ENCODE measurements around the gene GAREM2. TPM values are rescaled to one million over a fixed set of nuclear protein-coding genes. Genes with fewer than 3 reads are reported as not detected.

The GAREM2 gene
- total and polyA plus RNA-seq, 2 experiments from 2014 or later, result 0.84 to 1.6 TPM

- no peak for DNase-seq (ENCODE audit: low read depth in 1 of 2, low spot score in 1 of 2)
- Histone ChIP-seq H3K9me3 (ENCODE audit: low read depth) (no peaks in the 10 kb centered on the region), H3K4me3 (no peak overlapping the region), H3K27ac (no peak overlapping the region), H3K36me3 (no peaks in the 10 kb centered on the region), H3K27me3 (peaks cover 46% of the 10 kb centered on the region), H3K4me1 (ENCODE audit: low read depth) (peaks cover 6% of the 10 kb centered on the region)
- no peak for TF ChIP-seq CTCF (IDR thresholded peaks at IDR 0.05; ENCODE audit: low read depth, low read length)
Observed at GRCh38 chr2:26170795-26171194, 2.1 kb upstream of the GAREM2 start.

DNA sequence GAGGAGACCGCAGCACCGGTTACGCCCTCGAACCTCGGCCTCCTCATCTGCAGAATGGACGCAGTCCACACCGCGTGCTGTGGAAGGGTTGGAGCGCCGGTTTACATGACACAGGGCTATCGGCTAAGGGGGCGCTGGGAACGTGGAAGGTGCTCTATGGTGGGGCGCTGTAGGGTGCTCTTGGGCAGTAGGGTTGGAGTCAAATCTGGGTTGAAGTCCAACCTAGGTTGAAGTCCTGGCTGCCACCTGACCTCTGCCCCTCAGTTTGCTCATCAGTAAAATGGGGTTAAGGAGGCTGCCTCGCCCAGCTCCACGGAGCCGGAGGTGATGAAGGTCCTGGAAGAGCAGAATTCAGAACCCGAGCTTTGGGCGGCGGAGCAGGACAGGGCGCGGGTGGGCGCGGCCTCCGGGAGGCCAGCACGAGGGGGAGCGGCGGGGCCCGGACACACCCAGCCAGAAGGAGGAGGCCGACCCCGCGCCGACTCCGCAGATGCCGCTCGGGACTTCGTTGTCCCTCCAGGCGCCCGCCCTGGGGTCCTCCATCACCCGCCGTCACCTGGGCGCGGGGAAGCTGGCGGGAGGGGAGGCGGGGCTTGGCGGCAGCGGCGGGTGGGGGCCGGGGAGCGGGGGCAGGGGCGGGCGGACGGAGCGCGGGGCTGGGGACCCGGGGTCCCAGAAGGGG is 558 bp upstream of the GAREM2 start:
- Histone ChIP-seq H3K9me3 (ENCODE audit: low read depth) (no peaks in the 10 kb centered on the region), H3K36me3 (no peaks in the 10 kb centered on the region), H3K4me3 (peak overlapping the region; percentile 30), H3K27me3 (peaks cover 46% of the 10 kb centered on the region), H3K27ac (no peak overlapping the region), H3K4me1 (ENCODE audit: low read depth) (peaks cover 6% of the 10 kb centered on the region)
- no peak for TF ChIP-seq CTCF (IDR thresholded peaks at IDR 0.05; ENCODE audit: low read depth, low read length)
- peak in 1 of 2 donors; percentile 30 for DNase-seq (ENCODE audit: low read depth in 1 of 2, low spot score in 1 of 2)

- peaks cover 6% of the 10 kb centered on the region for H3K4me1 ChIP-seq (ENCODE audit: low read depth)
- H3K9me3 ChIP-seq (ENCODE audit: low read depth), result no peaks in the 10 kb centered on the region
- H3K27ac ChIP-seq, result no peak overlapping the region
- no peak for DNase-seq (ENCODE audit: low read depth in 1 of 2, low spot score in 1 of 2)
- peaks cover 55% of the 10 kb centered on the region for H3K27me3 ChIP-seq
- H3K4me3 ChIP-seq, result peak overlapping the region; percentile 35
- TF ChIP-seq CTCF (IDR thresholded peaks at IDR 0.05; ENCODE audit: low read depth, low read length), result no peak
- no peaks in the 10 kb centered on the region for H3K36me3 ChIP-seq
Observed at GRCh38 chr2:26173776-26174482, 1.0 kb downstream of the GAREM2 start.

GRCh38 chr2:26174691-26175465 is 2.0 kb downstream of the GAREM2 start:
- H3K4me1 ChIP-seq (ENCODE audit: low read depth), result peaks cover 6% of the 10 kb centered on the region
- peaks cover 64% of the 10 kb centered on the region for H3K27me3 ChIP-seq
- no peaks in the 10 kb centered on the region for H3K36me3 ChIP-seq
- no peaks in the 10 kb centered on the region for H3K9me3 ChIP-seq (ENCODE audit: low read depth)
- no peak overlapping the region for H3K27ac ChIP-seq
- no peak for TF ChIP-seq CTCF (IDR thresholded peaks at IDR 0.05; ENCODE audit: low read depth, low read length)
- no peak for DNase-seq (ENCODE audit: low read depth in 1 of 2, low spot score in 1 of 2)
- H3K4me3 ChIP-seq, result no peak overlapping the region

GRCh38 chr2:26175466-26176278 is 2.8 kb downstream of the GAREM2 start:
- Histone ChIP-seq H3K4me1 (ENCODE audit: low read depth) (peaks cover 6% of the 10 kb centered on the region), H3K9me3 (ENCODE audit: low read depth) (no peaks in the 10 kb centered on the region), H3K27ac (no peak overlapping the region), H3K36me3 (no peaks in the 10 kb centered on the region), H3K27me3 (peaks cover 61% of the 10 kb centered on the region), H3K4me3 (no peak overlapping the region)
- peak in 1 of 2 donors; percentile 44 for DNase-seq (ENCODE audit: low read depth in 1 of 2, low spot score in 1 of 2)
- TF ChIP-seq CTCF (IDR thresholded peaks at IDR 0.05; ENCODE audit: low read depth, low read length), result no peak
